Endothelial cell of umbilical vein (primary cell): ENCODE data around the gene CTNNA2. TPM values are rescaled to one million over a fixed set of nuclear protein-coding genes. Genes with fewer than 3 reads are reported as not detected.

Experiments used
- BruUV-seq: library from RNA; stranded (reverse); fragments of 400-500 nt; replicated peaks from 2 replicates; lab custom pipeline; 2021; lab: Mats Ljungman, UMichigan
- CTCF ChIA-PET: fragments of 300-600, 350-600 bp; sonication (Branson Sonifier 250); formaldehyde crosslinking; loops from one replicate; lab custom pipeline; 2021; ENCODE audit warnings: antibody characterized with exemption, inconsistent platforms; lab: Charles Lee
- POLR2A ChIA-PET: fragments of 300-600, 350-600 bp; sonication (Branson Sonifier 250); formaldehyde crosslinking; loops from one replicate; lab custom pipeline; 2021; ENCODE audit warnings: antibody characterized with exemption, inconsistent platforms; lab: Charles Lee
- DNase-seq: peaks from one replicate; pipeline ENCODE4 v3.0.0-alpha.2; 2011; ENCODE audit warnings: low read depth, low spot score
- FAIRE-seq: peaks from 2 replicates; lab custom pipeline; 2011; peaks lifted over from hg19 to GRCh38; lab: Jason Lieb, UNC
- H2AFZ ChIP-seq: 2 replicates; pipeline ENCODE4 v1.6.0; 2012; ENCODE audit warnings: low read depth, low read length, control low read depth, inconsistent platforms
- H3K27ac ChIP-seq: 2 replicates; pipeline ENCODE4 v1.5.1; 2011; ENCODE audit warnings: low read depth, mild to moderate bottlenecking, control low read depth, low read length, moderate library complexity; ENCODE audit not compliant: insufficient read depth
- H3K27me3 ChIP-seq, 2 experiments: 2 replicates each; pipeline versions ENCODE4 v1.6.0 to v1.6.1; 2011; ENCODE audit warnings: low read length in 2 of 2, mixed read lengths in 1 of 2; ENCODE audit not compliant: control insufficient read depth in 2 of 2, insufficient read depth in 2 of 2
- H3K36me3 ChIP-seq, 2 experiments: 2 replicates in 1 of 2; 3 replicates in 1 of 2; pipeline ENCODE4 v1.5.1; 2011; ENCODE audit warnings: low read length in 2 of 2, mild to moderate bottlenecking in 1 of 2, moderate library complexity in 1 of 2; ENCODE audit not compliant: control insufficient read depth in 2 of 2, insufficient read depth in 2 of 2; ENCODE audit errors: extremely low read depth in 1 of 2
- H3K4me1 ChIP-seq: 3 replicates; pipeline ENCODE4 v1.5.1; 2011; ENCODE audit warnings: mild to moderate bottlenecking, low read length; ENCODE audit not compliant: control insufficient read depth, insufficient read depth; ENCODE audit errors: extremely low read depth
- H3K4me2 ChIP-seq: 2 replicates; pipeline ENCODE4 v1.6.1; 2011; ENCODE audit warnings: low read length, control low read depth, mixed read lengths; ENCODE audit not compliant: insufficient read depth
- H3K4me3 ChIP-seq, 3 experiments: fragments of 200-600 bp in 1 of 3; sonication (generic), shearing (Covaris generic) in 1 of 3; replicated peaks in 1 of 3; 2 replicates each; pipeline ENCODE4 v1.5.1; 2011 to 2016; ENCODE audit warnings: control low read depth in 3 of 3, low read length in 3 of 3, mild to moderate bottlenecking in 2 of 3, inconsistent platforms in 1 of 3, low read depth in 1 of 3, moderate library complexity in 1 of 3; ENCODE audit not compliant: insufficient read depth in 1 of 3
- H3K79me2 ChIP-seq: 2 replicates; pipeline ENCODE4 v1.6.0; 2012; ENCODE audit warnings: low read length, inconsistent platforms; ENCODE audit not compliant: control insufficient read depth, insufficient read depth
- H3K9ac ChIP-seq: replicated peaks from 2 replicates; pipeline ENCODE3; 2011; ENCODE audit warnings: low read length, control low read depth; ENCODE audit not compliant: insufficient read depth; ENCODE audit errors: extremely low read depth
- H3K9me1 ChIP-seq: replicated peaks from 3 replicates; pipeline ENCODE4 v1.6.0; 2011; ENCODE audit warnings: mild to moderate bottlenecking, low read length; ENCODE audit not compliant: control insufficient read depth, insufficient read depth; ENCODE audit errors: extremely low read depth
- H3K9me3 ChIP-seq: replicated peaks from 2 replicates; pipeline ENCODE4 v1.5.1; 2012; ENCODE audit warnings: low read length, inconsistent platforms; ENCODE audit not compliant: control insufficient read depth, insufficient read depth
- H4K20me1 ChIP-seq: replicated peaks from 2 replicates; pipeline ENCODE3; 2011; ENCODE audit warnings: mild to moderate bottlenecking, low read length; ENCODE audit not compliant: control insufficient read depth, insufficient read depth; ENCODE audit errors: extremely low read depth
- CTCF ChIP-seq, 2 donors: IDR thresholded peaks; 1 replicate in 1 of 2; 2 replicates in 1 of 2; pipeline ENCODE4 v1.5.1; 2011; ENCODE audit warnings: low read length in 2 of 2, mild to moderate bottlenecking in 2 of 2, moderate library complexity in 2 of 2, control low read depth in 1 of 2, inconsistent platforms in 1 of 2, low read depth in 1 of 2; ENCODE audit not compliant: insufficient read depth in 1 of 2; ENCODE audit errors: extremely low read depth in 1 of 2
- EZH2 ChIP-seq: IDR thresholded peaks from 2 replicates; pipeline ENCODE4 v1.6.1; 2012; ENCODE audit warnings: borderline replicate concordance, low read depth, mild to moderate bottlenecking, moderate library complexity, low read length, inconsistent platforms; ENCODE audit not compliant: severe bottlenecking
- FOS ChIP-seq: IDR thresholded peaks from 2 replicates; pipeline ENCODE4 v1.6.1; 2011; ENCODE audit warnings: mild to moderate bottlenecking, low read length, moderate library complexity, borderline replicate concordance; ENCODE audit not compliant: insufficient read depth
- GATA2 ChIP-seq: IDR thresholded peaks from 2 replicates; pipeline ENCODE4 v1.7.0; 2011; ENCODE audit warnings: low read depth, mild to moderate bottlenecking, moderate library complexity, mixed read lengths, low read length; ENCODE audit not compliant: insufficient read length, insufficient read depth
- JUN ChIP-seq: IDR thresholded peaks from 2 replicates; pipeline ENCODE4 v1.6.1; 2011; ENCODE audit warnings: borderline replicate concordance, low read depth; ENCODE audit not compliant: insufficient read length, insufficient read depth
- MAX ChIP-seq: IDR thresholded peaks from 2 replicates; pipeline ENCODE4 v1.6.1; 2011; ENCODE audit not compliant: insufficient read depth, insufficient read length
- MYC ChIP-seq: IDR thresholded peaks from one replicate; pipeline ENCODE4 v1.6.1; 2011; ENCODE audit warnings: mild to moderate bottlenecking, low read depth, low read length
- POLR2A ChIP-seq: IDR thresholded peaks from 2 replicates; pipeline ENCODE4 v1.6.1; 2012; ENCODE audit warnings: low read depth, mild to moderate bottlenecking, control low read depth, low read length
- POLR2AphosphoS5 ChIP-seq: IDR thresholded peaks from 2 replicates; pipeline ENCODE4 v1.6.1; 2012; ENCODE audit warnings: low read depth, mild to moderate bottlenecking, control low read depth, low read length, moderate library complexity; ENCODE audit not compliant: insufficient read depth
- dilution Hi-C: fragments of 300-500 bp; cut with MboI; formaldehyde crosslinking; loops from one replicate; pipeline ENCODE4 v1.15.0; 2019; ENCODE audit warnings: low sequenced_read_pairs; ENCODE audit not compliant: extremely low pct_ligation_motif_present
- intact Hi-C: fragments of 100-400 bp; cut with micrococcal nuclease; formaldehyde crosslinking; loops from one replicate; pipeline ENCODE4 v1.10.0; 2022
- polyA plus RNA-seq, 4 experiments: library from polyadenylated mRNA; depleted of rRNA in 3 of 4; stranded (reverse) in 3 of 4; unstranded in 1 of 4; fragments of >200 nt; gene quantifications; 2 replicates each; pipeline versions ENCODE4 v1.2.1 to v1.2.3, GENCODE V29; 2011 to 2012; ENCODE audit warnings: missing spikeins in 1 of 4
- total RNA-seq: library from RNA; stranded (reverse); gene quantifications from 2 replicates; pipeline ENCODE4 v1.2.3, GENCODE V29; 2021

The CTNNA2 gene
- total and polyA plus RNA-seq, 2 donors (not counting 3 experiments of a cell fraction or from before 2014, with no cell fraction given): not detected

GRCh38 chr2:80643598-80643997 lies 1130.7 kb downstream of the CTNNA2 start:
- no TSS peak for BruUV-seq
- Histone ChIP-seq H3K79me2 (no peaks in the 10 kb centered on the region), H2AFZ (no peak overlapping the region), H4K20me1 (no peaks in the 10 kb centered on the region), H3K4me2 (no peak overlapping the region), H3K9me3 (peaks cover 10% of the 10 kb centered on the region), H3K27ac (no peak overlapping the region), H3K36me3 (no peaks in the 10 kb centered on the region), H3K4me1 (no peaks in the 10 kb centered on the region), H3K4me3 (no peak overlapping the region), H3K9me1 (no peaks in the 10 kb centered on the region), H3K27me3 (no peaks in the 10 kb centered on the region), H3K9ac (no peak overlapping the region)
- POLR2A ChIA-PET: no interaction called here
- intact Hi-C loops (no loop called here), dilution Hi-C loops (no loop called here)
- FAIRE-seq (no peak), DNase-seq (no peak)
- TF ChIP-seq FOS: no peak
- no peak for TF ChIP-seq EZH2
- TF ChIP-seq MAX: no peak
- CTCF ChIA-PET: no interaction called here

GRCh38 chr2:80651435-80651834 lies 1138.6 kb downstream of the CTNNA2 start:
- Histone ChIP-seq H3K4me1 (no peaks in the 10 kb centered on the region), H3K9me3 (peaks cover 5% of the 10 kb centered on the region), H3K27ac (no peak overlapping the region), H2AFZ (no peak overlapping the region), H3K9ac (no peak overlapping the region), H3K4me3 (no peak overlapping the region), H3K79me2 (no peaks in the 10 kb centered on the region), H3K36me3 (no peaks in the 10 kb centered on the region), H3K27me3 (no peaks in the 10 kb centered on the region), H3K4me2 (no peak overlapping the region), H4K20me1 (no peaks in the 10 kb centered on the region), H3K9me1 (no peaks in the 10 kb centered on the region)
- CTCF ChIA-PET: no interaction called here
- intact Hi-C loops: no loop called here
- POLR2A ChIA-PET: no interaction called here
- DNase-seq (no peak), FAIRE-seq (no peak)
- dilution Hi-C loops: no loop called here
- no TSS peak for BruUV-seq
- TF ChIP-seq JUN (no peak), FOS (no peak), POLR2AphosphoS5 (no peak), MYC (no peak), POLR2A (no peak), EZH2 (no peak), GATA2 (no peak), CTCF (IDR thresholded peaks at IDR 0.05; ENCODE audit: extremely low read depth in 1 of 2, insufficient read depth in 1 of 2, low read depth in 1 of 2, low read length in 2 of 2) (no peak), MAX (no peak)
